ENCODE measurements around the gene TBL1X.

GRCh38 chrX:9610771-9611392 is 146.0 kb downstream of the TBL1X start:
- TF ChIP-seq CTCF (conservative IDR thresholded peaks at IDR 0.05) (no peak), ZFX (IDR thresholded peaks at IDR 0.05) (no peak)
